PC-3 (cell line): ENCODE data around the gene STEAP1B.
"Not testable (repeated sequence)": the region's sequence is repeated elsewhere in the genome, so short reads cannot be mapped to it uniquely, and the experiment has no call there.

ENCODE experiments used
- CTCF ChIP-seq: fragments of 300-600 bp; sonication (generic); conservative IDR thresholded peaks from 2 replicates; pipeline ENCODE4 v1.5.1; 2017; ENCODE audit warnings: antibody characterized with exemption, low read depth, mild to moderate bottlenecking, low read length
- EZH2 ChIP-seq: fragments of 300-600 bp; sonication (generic); IDR thresholded peaks from one replicate; pipeline ENCODE4 v1.6.1; 2017; ENCODE audit warnings: antibody characterized with exemption, mild to moderate bottlenecking, low read length; ENCODE audit not compliant: unreplicated experiment
- EZH2phosphoT487 ChIP-seq: fragments of 300-600 bp; sonication (generic); IDR thresholded peaks from 2 replicates; pipeline ENCODE4 v1.6.1; 2018; ENCODE audit warnings: mild to moderate bottlenecking, antibody characterized with exemption, low read length, borderline replicate concordance

GRCh38 chr7:22433165-22433700 is 66.8 kb downstream of the STEAP1B start:
- TF ChIP-seq CTCF, EZH2, EZH2phosphoT487: not testable (repeated sequence)
